SKM-1 treated with dmso at 0.1 percent for 144 hours (cell line): ENCODE results near the gene TTC8.
"Not testable (repeated sequence)": the region's sequence is repeated elsewhere in the genome, so short reads cannot be mapped to it uniquely, and the experiment has no call there.

Experiments used
- DNase-seq: peaks from one replicate; lab custom pipeline; 2025; ENCODE audit not compliant: unreplicated experiment; lab: John Stamatoyannopoulos, UW

The TTC8 gene

DNA sequence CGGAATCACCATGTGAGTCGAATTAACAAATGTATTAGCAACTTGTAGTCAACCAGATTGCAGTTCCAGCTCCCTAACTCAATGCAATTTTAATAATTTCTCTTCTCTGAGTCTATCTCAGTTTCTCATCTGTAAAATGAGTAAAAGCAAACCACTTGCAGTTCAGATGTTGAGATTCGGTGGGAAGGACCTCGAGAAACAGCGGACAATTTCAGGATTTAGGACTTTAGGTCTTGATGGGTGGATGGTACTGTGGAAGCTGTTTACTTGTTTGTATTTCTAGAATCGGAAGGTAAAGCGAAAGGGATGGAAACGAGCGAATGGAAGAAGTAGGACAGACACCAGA lies 510 bp upstream of the TTC8 start:
- DNase-seq = no peak

DNA sequence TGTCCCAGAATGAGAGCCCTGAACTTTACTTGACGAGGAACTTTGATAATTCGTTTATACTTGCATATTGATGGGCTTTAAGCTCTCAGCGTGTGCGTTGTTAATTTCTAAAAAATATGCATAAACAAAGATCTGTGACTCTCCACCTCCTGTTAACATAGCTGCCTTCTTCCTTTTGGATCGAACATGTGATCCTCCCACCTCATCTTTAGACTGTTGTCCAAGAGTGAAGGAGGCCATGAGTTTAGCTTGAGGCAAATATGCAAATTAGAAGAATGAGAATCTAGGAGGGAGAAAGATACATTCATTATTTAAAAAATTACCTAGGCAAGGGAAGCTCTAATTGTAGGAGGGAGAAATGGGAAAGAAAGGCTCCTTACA lies 617 bp downstream of the TTC8 start:
- no peak for DNase-seq

DNA sequence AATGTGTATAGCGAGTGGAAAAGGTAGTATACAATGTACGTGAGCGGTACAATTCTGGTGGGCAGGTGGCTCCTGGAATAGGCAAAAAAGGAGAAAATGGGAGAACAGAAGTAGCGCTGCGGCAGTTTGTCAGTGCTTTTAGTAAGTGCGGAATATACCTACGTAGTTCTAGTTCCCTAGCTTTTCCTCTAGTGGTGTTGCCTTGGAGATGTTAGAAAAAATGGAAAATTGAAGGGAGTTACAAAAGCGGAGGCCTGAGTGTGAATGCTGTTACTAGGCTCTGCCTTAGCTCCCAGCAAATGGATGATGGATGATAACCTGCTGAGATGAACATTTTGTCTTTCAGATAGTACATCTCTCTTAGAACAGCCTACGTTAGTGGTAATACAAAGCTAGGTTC lies 1.1 kb downstream of the TTC8 start:
- DNase-seq = no peak

DNA sequence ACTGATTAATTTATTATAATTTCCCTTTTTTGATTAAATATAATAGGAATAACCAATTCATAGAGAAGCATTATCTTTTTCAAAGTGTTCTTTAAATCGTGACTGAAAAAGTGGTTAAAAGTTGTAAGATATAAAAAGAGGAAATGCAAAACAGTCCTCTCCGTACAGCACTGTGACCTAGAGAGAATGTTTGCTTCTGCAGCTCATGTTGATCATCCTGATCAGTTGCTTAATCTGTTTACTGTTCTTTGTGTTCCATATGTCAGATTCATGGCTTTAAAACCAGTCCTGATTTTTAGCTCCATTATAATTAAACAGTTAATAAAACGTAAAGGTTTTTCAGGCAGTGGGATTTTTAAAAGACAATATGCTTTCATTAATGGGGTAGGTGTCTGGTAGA lies 4.7 kb downstream of the TTC8 start:
- DNase-seq = no peak

DNA sequence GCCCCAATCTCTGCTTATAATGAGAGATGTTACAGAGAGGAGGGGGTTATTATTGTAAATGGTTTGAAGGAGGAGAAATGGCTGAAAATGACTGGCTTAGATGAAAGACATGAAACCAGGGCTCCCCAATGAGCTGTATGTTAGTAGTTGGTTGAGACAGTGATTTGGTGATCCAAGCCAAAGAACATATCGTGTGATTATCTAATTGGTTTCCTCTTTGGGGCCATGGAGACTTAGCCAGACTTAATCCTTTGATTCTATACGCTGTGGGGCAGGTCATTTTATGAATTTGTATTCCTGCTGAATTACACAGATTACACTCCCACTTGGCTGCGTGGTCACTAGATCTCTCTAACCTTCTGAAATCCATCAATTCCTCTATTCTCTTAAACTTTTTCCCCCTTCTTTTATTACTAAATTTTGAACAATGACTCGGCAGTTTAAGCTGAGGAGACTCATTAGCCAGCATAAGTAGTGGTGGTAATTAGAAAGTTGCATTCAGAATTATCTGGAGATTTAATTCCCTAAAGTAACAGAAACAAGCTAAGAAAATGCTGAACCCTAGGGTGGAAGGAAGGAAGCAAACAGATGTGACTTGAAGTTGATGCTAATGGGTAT lies 5.3 kb downstream of the TTC8 start:
- DNase-seq = no peak

DNA sequence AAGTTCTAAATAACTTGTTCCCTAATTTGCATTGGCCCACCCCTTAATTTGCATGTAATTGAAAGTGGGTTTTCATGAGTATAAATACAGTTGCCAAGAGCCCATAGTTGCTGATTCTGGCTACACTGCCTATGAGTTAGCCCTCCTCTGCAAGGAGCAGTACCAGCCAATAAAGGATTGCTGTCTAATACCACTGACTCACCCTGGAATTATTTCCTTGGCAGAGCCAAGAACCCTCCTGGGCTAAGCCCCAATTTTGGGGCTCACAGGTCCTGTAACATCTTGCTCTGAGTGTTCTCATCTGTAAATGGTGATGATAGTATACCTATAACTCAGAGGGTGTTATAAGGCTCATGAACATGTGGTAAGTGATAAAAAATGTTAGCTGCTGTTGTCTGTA lies 6.8 kb downstream of the TTC8 start:
- no peak for DNase-seq

DNA sequence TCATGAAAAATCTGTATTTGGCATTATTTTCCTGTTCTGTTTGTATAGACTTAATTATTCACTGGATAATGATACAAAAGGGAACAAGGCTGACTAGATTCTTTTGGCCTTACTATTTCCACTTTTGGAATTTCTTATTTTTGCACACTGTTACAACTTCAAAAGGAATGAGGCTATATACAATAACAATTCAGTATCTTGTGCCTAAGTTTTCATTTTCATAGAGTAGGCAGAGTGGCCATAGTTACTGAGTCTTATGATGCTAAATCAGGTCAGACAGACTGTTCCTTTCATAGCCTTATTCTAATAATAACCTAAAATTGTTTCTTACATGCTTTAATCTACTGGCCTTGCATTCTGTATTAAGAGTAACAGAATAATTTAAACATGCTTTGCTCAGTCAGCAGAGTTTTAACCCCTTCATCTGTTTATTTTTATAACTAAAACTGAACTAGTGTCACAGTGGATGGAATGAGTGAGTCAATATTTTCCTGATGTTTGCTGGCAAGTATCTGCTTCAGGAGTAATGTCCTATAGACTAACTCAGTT lies 10.5 kb downstream of the TTC8 start:
- DNase-seq = no peak

DNA sequence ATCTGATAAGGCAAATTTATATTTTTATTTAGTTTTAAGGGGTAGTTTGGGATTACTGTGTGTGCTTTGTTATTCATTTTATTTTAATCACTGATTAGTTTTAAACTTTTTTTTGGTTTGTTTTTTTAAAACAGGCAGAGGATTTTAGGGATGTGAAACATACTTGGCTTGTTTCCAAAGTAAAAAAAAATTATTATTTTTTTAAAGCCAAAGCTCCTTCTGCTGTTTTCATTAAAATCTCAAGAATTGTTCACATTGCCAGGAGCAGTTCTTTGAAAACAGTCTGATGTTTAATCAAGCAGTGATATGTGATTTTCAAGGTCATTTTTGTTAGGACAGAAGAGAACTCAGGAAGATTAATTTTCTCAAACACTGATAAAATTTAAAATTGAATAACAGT lies 11.2 kb downstream of the TTC8 start:
- DNase-seq = no peak

DNA sequence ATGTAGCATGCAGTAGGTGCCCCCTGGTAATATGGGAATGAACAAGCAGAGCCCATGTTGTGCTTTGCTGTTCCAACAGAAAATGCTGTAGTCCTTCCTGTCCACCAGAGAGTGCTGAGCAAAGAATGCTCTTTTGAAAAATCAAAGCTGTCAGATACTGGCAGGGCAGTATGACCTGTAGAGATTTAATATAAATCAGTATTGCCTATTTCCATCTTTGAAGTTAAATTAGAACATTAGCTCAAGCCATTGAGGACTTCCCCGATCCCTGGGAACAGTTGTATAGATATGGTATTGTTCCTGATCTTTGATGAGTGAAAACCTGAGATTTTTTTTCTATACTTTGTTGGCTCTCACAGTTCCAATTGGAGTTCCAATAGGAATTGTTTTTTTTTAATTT lies 13.0 kb downstream of the TTC8 start:
- no peak for DNase-seq

DNA sequence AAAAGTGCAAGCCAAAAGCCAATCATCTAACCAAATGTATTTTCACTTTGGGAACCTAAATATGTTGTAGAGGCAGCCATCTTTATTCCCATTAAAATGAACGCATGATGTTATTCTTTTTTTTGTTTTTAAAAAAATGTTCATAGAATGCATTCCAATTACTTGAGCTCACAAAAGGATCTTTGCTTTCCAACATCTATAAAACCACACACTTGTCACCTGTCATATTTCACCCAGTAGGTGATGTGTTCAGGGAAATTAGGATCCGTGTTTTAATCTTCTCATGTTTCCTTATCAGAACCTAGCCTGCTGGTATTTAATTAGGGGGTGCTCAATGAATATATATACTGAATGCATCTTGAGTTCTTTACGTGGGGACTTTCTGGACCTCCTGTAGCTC lies 13.6 kb downstream of the TTC8 start:
- DNase-seq = no peak

DNA sequence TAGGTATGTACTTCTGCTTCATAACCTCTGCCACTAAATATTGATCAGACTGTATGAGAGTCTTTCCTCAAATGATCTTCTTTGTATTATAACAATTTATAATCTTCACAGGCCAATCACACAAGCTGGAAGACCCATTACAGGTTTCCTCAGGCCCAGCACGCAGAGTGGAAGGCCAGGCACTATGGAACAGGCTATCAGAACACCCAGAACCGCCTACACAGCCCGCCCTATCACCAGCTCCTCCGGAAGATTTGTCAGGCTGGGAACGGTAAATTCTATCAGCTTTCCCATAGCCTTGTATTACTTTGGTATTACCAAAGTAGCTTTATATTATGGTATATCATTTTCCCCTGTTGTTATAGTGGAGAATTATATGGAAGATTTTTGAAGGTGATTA lies 16.5 kb downstream of the TTC8 start:
- DNase-seq = no peak

DNA sequence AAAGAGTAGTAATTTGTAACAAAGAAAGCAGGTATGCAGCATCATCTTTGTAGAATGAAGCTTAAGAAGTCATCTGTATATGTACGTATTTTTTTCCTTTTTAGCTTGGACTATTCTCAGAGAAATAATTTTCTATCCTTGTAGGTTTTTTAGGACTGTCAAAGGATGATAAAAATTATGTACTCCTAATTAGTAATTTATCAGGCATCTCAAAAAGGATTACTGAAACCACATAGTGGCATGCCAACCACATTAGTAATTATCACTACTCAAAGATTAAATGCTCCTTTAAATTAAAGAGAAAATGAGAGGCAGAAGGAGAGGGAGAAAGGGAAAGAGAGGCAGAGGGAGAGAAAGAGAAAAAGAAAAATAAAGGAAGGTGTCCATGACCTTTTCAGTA lies 17.3 kb downstream of the TTC8 start:
- no peak for DNase-seq

DNA sequence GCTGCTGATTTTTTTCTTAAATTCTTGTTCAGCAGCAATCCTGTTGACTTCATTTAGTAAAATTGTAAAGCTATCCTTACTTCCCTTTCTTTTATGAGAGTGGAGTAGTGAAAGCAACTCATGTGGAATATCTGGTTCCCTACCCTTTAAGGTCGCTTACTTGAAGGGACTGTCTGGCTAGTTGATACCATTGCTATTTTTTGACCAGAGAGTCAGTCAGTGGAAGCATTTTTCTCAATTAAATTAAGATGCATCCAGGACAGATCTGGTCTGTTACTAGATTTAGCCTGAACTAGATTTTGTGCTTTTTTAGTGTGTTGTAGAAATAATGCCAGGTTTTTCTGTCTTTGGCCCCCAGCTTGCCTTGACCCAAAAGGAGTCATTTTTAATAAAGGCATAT lies 18.0 kb downstream of the TTC8 start:
- no peak for DNase-seq

DNA sequence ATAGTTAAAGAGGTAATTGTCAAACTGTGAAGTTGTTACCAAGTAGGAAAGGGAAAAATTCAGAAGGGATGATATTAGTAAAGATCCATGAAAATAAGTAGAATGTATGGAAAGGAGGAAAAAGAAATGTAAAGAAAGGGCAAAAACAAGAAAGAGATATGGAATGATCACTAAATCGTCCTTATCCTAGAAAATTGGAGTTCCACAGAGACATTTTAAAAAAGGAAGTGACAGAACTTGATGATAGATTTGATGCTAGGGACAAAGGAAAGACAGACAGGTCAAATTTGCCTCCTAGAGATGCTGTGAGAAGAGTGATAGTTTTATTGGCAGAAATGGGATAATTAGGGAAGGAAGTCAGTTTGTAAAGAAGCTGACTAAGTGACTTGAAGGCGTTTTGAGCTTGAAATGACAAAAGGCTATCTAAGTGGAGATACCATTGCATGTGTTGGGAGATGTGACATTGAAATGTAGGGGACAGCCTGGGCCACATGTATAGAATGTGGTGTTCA lies 20.6 kb downstream of the TTC8 start:
- no peak for DNase-seq

DNA sequence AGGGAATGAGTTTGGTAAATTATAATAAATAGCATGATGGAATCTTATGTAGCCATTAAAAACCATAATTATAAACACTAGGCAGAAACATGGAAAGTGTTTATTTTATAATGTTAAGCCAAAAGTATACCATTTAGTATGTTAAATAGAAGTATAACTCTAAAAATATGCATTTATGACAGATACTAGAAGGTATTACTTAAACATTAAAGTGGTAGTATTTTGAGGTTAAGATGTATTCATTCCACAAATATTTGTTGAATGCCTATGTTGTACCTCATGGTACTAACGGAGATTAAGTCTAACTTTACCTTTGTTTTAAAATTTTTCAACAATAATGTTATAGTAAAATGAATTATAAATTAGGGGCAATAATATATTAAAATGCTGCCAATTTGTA lies 24.1 kb downstream of the TTC8 start:
- DNase-seq = no peak

DNA sequence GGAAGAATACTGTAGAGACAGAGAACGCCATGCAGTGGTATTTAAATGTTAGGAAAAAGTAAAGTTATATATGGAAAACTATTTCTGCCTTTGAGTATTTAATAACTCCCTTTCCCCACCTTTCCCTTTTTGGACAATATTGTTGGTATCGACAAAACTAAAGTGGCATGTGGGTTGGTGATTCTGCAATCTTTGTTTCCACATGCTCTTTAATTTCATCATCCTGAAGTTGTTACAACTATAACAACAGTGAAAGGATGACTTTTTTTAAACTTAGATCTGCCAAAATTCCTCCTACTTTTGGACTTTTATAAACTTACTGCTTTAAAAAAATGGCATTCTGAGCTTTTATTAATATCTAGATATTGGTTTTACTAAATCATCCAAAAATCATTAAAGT lies 25.3 kb downstream of the TTC8 start:
- peak; percentile 11 for DNase-seq

DNA sequence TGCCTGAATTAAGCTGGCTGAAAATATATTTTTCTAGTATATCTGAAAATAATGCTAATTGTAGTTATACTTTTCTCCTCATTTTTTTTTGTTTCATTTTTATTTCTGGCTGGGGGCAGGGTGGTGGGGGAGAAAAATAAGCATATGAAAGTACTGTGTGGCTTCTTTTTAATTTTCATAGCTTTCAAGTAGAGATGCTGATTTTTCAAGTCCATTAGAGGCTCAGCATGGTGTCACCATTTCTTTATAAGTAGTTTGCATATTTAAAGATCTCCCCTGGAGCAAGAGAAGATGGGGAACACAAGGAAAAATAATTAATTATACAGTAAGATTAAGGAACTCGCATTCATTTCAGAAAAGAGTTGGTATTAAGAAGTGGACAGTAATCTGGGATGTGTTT lies 27.1 kb downstream of the TTC8 start:
- no peak for DNase-seq

DNA sequence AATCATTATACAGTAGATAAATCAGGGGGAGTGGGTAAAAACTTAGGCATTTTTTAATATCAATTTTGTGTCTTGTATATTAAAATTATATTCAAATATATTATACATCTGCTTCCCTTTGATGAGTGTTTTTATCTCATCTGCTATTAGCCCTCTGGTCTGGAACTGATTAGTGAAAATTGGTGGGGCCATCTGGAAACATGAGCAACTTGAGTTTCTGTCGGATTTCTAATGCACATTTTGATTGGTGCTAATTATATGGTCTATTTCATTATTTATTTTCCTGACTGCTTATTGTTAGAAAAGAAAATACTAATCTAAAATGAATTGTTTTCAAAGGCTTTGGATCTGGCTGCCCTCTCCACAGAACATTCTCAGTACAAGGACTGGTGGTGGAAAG lies 28.2 kb downstream of the TTC8 start:
- DNase-seq = no peak

DNA sequence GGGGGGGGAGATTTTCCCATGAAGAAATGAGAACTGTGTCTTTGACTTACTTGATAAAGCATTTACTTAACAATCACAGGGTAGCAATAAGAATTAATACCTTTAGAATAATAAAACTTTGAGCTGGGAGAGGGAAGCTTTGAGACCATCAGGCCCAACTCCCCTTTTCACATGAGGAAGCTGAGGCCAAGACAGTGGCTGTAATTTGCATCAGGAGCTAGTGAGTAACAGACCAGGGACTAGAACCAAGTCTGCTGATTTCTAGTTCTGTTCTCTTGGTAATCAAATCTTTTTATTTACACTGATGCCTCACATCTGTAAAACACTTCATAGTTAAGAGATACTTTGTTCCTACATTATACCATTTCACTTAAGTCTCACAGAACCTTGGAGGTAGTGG lies 28.7 kb downstream of the TTC8 start:
- no peak for DNase-seq

DNA sequence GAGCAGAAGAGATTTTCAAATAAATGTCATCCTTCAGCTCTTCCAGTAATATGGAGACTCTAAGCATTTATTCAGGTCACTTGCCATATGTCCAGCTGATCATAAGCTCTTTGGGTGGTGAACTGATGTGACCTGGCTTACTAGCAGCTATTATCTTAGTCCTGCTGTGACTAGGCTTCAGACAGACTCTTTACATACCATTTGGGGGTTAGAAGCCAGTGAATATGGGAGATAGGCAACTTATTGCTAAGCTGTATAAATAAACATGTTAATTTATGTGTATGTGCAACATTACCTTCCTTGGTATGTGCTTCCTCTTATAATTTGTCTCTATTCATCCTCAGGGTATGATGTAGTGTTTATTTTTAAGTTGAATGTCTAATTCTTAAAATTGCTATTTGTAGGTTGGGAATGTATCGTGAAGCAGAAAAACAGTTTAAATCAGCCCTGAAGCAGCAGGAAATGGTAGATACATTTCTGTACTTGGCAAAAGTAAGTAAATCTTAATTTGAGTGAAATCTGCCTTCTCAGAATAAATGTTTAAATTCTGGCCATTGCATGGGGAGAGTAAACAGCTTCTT lies 32.4 kb downstream of the TTC8 start:
- DNase-seq = no peak

DNA sequence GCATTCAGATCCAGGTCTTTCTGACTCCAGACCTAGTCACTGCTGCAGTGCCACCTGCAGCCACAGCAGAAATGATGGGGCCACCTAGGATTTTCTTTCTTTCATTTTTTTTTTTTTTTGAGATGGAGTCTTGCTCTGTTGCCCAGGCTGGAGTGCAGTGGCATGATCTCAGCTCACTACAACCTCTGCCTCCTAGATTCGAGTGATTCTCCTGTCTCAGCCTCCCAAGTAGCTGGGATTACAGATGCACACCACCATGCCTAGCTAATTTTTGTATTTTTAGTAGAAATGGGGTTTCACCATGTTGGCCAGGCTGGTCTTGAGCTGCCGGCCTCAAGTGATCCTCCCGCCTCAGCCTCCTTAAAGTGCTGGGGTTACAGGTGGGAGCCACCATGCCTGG lies 33.4 kb downstream of the TTC8 start:
- not testable (repeated sequence) for DNase-seq

DNA sequence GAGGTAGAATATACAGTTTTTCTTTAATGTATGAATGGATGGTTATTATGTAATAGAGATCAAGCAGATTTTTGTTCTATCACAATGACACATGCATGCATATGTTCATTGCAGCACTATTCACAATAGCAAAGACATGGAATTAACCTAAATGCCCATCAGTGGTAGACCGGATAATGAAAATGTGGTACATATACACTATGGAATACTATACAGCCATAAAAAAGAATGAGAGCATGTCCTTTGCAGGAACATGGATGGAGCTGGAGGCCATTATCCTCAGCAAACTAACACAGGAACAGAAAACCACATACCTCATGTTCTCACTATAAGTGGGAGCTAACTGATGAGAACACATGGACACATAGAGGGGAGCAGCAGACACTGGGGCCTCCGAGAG lies 34.7 kb downstream of the TTC8 start:
- not testable (repeated sequence) for DNase-seq

DNA sequence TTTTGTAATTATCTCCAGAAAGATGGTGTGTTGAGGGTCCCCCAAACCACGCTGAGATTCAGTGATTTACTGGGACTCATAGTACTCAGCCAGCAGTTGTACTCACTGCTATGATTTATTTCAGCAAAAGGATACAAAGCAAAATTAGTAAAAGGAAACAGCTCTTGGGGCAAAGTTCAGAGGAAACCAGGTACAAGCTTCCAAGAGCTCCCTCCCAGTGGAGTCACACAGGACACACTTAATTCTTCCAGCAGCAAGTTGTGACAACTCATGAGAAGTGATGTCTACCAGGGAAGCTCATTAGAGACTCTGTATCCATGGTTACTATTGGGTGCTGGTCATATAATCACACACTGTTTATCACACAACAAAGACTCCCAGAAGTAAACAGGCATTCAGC lies 38.7 kb downstream of the TTC8 start:
- DNase-seq = no peak
